Measurements from ENCODE around the gene MTMR12.
"Not testable (repeated sequence)": the region's sequence is repeated elsewhere in the genome, so short reads cannot be mapped to it uniquely, and the experiment has no call there.

MTMR12 gene

DNA sequence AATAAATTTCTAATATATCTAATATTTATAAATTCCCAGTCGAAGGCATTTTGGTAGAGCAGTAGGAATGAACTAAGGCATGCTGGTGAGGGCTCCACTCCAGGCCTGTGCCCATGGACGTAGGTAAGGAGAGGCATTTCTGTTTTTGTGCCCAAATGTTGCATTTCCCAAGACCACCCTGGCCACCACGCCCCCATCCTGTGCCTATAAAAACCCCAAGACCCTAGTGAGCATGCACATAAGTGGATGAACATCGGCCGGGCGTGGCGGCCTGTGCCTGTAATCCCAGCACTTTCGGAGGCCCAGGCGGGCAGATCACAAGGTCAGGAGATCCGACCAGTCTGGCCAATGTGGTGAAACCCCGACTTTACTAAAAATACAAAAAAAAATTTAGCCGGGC, 10.1 kb upstream of the MTMR12 start:
- no peak for DNase-seq

- not testable (repeated sequence) for DNase-seq
Observed at GRCh38 chr5:32321787-32322186, 9.0 kb upstream of the MTMR12 start.

DNA sequence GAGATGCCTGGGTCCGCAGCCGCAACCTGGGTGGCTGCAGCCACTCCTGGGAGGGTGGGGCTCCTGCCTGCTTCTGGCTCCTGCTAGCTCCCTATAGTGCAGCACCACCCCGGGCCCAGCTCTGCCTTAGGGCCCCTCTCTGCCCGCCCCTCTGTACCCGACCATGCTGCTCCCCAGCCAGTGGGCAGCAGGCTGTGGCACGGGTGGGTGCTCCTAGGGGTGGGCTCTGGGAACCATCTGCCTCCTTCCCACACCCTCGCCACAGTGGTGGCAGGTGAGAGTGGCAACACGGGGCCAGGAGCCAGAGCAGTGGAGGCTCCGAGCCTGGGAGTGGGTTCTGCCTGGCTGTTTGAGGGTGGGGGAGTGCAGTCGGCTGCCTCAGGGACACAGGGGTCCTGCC, 7.8 kb upstream of the MTMR12 start:
- DNase-seq, result no peak

DNA sequence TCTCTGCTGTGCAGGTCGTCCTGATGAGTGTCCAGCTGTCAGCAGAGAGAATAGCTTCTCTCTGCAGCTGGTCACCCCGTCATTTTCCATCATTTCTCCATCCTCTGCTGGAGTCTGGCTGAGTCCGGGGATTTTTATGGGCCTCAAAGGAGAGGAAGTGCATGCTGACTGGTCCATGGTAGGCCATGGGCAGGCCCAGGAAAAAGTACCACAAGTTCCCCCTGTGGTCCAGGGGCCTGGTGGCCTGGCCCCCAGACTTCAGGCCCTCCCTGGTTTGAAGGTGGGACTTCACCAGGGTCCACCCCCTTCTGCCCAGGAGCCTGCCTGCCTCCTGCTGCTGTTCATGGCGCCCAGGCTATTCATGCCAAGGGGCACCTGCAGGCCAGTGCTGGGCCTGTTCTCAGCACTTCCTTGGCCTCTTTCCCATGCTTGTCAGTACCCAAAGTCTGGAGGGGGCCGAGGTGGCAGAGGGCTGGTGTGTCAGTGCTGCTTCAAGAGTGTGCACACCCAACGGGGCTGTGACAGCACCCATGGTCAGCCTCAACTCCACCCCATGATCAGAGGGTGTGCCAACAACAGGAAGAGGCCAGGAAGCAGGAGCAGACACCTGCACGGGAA, 7.3 kb upstream of the MTMR12 start:
- no peak for DNase-seq

DNA sequence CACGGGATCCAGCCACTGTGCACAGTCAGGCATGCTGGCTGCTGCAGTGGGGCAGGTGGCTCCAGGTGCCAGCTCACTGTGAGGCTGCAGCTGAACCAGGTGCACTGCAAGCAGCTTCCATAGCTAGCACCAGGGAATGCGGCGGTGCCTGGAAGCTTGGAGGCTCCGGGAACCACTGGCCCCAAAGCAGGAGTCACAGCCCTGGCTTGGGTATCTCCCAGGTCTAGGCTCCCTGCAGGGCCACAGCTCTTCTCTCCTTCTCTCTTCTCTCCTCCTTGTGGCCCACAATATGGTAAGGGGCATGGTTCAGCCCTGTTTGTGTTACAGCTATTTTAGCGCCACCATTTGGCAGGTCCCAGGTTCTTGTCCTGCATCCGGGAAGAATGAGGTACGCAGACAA, 6.7 kb upstream of the MTMR12 start:
- no peak for DNase-seq

DNA sequence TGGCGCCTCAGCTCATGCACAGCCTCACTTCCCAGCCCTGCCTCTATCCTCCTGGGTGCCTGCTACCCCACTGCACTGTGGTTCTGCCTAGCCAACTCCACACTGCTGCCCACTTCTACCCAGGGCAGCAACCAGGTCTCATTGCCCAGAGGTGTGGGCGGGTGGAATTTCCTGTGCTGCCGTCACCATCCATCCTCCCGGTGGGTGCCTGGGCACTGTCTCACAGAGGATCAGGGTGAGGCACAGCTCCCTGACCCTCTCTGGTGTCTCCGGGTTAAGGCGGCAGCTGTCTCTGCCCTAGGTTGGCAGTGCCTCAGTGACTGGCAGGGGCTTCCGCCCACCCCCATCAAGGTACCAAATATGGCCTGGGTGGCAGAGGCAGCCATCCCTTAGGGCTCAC, 4.3 kb upstream of the MTMR12 start:
- no peak for DNase-seq

DNA sequence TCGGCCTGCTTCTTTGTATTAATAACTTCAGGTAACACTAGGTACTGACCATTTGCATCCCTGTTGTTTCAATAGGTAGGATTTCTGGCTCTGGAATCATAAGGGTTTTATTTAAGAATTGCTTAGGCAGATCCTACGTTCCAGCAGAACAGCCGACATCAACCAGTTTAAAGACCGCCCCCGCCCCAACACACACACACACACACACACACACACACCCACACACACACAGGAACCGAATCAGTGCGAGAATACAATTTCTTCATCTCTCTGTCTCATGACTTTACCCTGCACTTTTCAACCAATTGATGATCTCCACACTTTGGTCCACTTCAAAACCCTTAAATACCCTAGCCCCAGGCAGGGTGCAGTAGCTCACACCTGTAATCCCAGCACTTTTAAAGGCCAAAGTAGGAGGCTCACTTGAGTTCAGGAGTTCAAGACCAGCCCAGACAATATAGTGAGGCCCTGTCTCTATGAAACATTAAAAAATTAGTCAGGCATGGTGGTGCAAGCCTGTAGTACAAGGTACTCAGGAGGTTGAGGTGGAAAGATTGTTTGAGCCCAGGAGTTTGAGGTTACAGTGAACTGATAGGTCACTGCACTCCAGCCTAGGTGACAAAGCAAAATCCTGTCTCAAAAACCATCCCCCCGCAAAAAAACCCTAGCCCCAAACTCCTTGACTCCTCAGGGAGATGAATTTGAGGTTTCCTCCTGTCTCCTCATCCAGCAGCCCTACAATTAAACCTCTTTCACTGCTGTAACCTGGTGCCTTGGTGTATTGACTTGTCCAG, 2.7 kb upstream of the MTMR12 start:
- DNase-seq, result no peak

- DNase-seq, result no peak
Observed at GRCh38 chr5:32314658-32315057, 1.9 kb upstream of the MTMR12 start.

DNA sequence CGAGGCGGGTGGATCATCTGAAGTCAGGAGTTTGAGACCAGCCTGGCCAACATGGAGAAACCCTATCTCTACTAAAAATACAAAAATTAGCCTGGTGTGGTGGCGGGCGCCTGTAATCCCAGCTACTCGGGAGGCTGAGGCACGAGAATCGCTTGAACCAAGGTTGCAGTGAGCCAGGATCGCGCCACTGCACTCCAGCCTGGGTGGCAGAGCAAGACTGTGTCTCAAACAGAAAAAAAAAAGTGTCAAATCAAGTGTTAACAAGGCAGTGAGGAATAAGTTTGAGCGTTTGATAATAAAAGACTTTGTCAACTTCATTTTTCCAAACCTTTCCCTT, 1.4 kb upstream of the MTMR12 start:
- DNase-seq, result not testable (repeated sequence)

DNA sequence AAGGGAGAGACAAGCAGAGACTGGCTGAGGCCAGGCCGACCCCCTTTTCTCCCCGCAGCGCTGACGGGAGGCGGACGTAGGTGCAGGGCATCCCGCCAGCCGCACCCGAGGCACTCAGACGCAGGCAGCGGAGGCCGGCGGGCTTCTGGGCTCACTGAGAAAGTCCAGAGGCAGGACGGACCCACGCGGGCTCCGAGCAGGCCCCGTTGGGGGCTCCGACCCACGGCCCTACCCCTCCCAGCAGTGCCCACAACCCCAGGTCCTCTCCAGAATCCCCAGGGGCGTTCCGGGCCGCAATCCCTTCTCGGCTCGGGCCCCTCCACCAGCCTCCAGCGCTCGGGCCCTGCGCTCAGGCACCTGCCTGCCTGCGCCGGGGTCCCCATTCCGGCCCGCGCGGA, 543 bp downstream of the MTMR12 start:
- peak; percentile 20 for DNase-seq

- no peak for DNase-seq
Observed at GRCh38 chr5:32311404-32312196, 1.1 kb downstream of the MTMR12 start.

DNA sequence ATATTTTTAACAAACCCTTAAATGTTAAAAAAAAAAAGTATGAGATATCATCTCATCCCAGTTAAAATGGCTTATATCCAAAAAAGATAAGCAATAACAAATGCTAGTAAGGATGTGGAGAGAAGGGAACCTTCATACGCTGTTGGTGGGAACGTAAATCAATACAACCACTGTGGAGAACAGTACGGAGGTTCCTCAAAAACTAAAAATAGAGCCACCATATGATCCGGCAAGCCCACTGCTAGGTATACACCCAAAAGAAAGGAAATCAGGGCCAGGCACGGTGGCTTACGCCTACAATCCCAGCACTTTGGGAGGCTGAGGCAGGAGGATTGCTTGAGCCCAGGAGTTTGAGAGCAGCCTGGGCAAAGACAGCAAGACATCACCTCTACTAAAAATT, 3.0 kb downstream of the MTMR12 start:
- no peak for DNase-seq

DNA sequence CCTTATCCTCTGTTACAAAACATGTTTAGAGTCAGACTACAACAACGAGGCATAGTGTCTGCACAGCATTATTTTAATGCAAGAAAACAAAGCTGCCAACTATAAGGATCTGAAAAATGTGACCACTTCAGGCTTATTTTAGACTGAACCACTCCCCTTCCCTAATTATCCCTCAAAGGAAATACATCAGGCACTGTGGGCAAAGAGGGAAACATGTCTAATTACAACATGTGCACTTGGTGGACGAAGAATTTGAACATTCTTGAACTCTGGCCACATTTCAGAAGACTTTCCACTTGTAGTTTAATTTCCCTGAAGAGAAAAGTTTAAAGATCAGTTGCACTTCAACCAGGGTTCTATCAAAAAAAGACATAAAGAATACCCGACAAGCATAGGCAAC, 3.8 kb downstream of the MTMR12 start:
- DNase-seq, result no peak

DNA sequence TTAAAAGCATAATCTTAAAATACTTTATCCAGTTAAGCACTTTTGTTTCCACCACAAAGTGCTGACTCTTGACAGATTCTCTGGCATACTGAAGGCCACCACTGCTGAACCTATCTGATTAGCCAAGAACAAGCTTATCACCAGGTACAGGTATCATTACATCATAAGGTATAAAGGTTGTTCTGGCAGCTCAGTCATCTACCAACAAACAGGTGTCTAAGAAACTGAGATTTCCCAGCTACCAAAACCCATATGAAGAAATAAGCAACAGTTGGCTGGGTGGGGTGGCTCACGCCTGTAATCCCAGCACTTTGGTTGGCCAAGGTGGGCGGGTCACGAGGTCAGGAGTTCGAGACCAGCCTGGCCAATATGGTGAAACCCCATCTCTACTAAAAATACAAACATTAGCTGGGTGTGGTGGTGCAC, 5.0 kb downstream of the MTMR12 start:
- DNase-seq, result no peak

- no peak for DNase-seq
Observed at GRCh38 chr5:32304622-32305021, 8.1 kb downstream of the MTMR12 start.

DNA sequence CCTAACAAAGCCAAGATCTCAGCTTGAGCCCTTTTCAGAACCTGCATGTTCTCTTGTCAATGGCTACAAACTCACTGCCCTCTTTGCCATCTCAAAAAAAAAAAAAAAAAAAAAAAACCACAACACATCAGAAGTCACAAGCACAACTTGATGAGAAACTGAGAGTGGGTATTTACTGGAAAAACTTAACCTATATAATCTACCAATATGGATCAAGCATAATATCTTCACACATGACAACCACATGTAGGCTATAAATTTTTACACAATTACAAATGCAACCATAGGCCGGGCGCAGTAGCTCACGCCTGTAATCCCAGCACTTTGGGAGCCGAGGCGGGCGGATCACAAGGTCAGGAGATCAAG, 9.0 kb downstream of the MTMR12 start:
- no peak for DNase-seq

DNA sequence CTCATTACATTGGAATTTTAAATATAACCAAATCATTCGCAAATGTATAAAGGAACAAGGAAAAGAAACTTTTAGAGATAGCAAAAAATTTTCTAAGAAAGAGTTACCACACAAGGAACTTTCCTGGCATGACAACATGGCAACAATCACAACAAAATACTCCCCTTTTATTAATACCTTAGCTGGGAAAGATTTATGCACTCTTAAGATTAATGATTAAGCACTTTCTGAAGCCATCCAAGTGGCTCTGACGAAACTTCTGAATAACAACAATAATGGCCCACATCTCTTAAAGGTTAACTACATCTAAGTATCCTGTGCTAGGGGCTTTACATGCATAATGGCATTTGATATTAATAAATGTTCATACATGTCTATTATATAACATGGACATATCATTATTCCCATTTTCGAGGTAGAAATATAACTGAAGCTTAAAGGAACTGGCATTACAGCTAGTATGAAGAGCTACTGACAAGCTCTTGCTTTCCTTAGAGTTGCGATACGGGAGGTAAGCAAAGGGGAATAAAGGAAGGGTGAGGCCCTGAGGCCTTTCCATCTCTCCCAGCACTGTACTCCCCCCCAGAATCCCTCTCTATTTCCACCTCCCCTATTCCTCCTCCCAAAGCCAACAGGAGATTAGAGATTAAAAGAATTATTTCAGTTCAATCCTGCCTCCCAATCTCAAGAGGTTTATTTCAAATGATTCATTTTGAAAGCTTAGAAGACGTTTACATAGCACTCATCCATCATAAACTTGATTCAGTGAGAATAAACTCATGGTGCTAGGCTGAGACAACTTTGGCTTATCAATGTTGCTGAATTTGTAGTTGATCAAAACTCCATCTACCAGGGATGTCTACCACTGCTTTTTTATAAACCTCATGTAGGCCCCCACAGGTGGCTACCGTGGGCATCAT, 9.6 kb downstream of the MTMR12 start:
- DNase-seq, result no peak

DNA sequence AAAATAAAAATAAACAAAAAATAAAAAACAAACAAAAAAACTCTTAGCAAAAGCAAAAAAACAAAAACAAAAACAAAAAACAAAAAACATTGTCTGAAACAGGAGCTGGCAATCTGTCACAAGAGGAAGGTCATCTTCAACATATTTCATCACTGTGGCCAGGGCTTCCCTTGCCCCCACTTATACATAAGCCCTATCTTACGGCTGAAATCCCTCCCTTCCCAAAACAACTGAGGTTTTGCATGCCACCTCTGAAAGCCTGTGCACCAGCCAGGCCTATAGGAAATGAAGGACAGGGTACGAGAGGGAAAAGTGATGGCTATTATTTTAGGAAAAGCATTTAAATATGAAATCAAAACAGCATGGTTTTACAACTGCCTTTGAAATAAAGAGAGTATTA, 10.8 kb downstream of the MTMR12 start:
- DNase-seq, result no peak

DNA sequence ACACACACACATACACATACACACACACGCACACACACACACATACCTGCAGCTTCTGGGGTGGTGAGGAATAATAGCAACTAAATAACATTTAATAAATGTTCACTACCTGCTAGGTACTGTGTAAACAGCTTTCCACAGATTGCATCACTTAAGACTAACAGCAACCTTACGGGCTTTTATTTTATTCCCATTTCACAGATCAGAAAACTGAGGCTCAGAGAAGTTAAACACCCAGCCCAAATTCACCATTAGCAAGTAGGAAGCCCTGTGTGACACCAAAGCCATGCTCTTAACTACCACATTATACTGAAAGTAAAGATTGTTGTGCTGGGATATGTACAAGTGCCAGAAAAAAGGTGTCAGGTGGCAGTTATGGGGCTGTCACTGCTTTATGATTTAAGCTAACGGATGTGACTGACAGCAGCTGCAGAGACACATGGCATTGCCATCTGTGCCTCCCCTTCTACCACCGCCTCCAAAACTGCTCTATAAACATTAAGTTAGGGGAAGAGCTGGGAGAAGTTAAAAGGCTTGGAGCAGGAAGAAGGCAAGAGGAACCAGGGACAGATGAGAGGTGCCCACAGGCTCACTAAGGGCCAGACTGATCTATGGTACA, 13.6 kb downstream of the MTMR12 start:
- no peak for DNase-seq

- no peak for DNase-seq
Observed at GRCh38 chr5:32298059-32298415, 14.7 kb downstream of the MTMR12 start.

- no peak for DNase-seq
Observed at GRCh38 chr5:32297181-32298058, 15.3 kb downstream of the MTMR12 start.
